ENCODE measurements around the gene ARHGAP4.

GRCh38 chrX:153931748-153932147, 5.7 kb upstream of the ARHGAP4 start:
- TF ChIP-seq CTCF (IDR thresholded peaks at IDR 0.05; ENCODE audit: insufficient read depth, low read length) (no peak), REST (IDR thresholded peaks at IDR 0.05; ENCODE audit: insufficient replicate concordance, low read depth) (no peak), POLR2AphosphoS5 (IDR thresholded peaks at IDR 0.05; ENCODE audit: low read depth) (no peak)
